ENCODE measurements around the gene LIPC.

GRCh38 chr15:58509556-58509955 is 77.8 kb downstream of the LIPC start:
- TF ChIP-seq REST (tag by site-specific recombination; IDR thresholded peaks at IDR 0.05) (no peak), ZBTB1 (tag by site-specific recombination; IDR thresholded peaks at IDR 0.05) (no peak), CTCF (tag by site-specific recombination; IDR thresholded peaks at IDR 0.05) (no peak), FEZF1 (tag by site-specific recombination; IDR thresholded peaks at IDR 0.05) (no peak), ZNF324 (tag by site-specific recombination; IDR thresholded peaks at IDR 0.05) (no peak), ZSCAN5A (tag by site-specific recombination; IDR thresholded peaks at IDR 0.05) (no peak), ZNF335 (tag by site-specific recombination; conservative IDR thresholded peaks at IDR 0.05) (no peak), ZBTB17 (tag by site-specific recombination; IDR thresholded peaks at IDR 0.05) (no peak), TCF7L2 (IDR thresholded peaks at IDR 0.05; ENCODE audit: borderline replicate concordance, low read depth, low read length) (no peak), ZNF560 (tag by site-specific recombination; IDR thresholded peaks at IDR 0.05; ENCODE audit: borderline replicate concordance) (no peak), ZNF19 (tag by site-specific recombination; IDR thresholded peaks at IDR 0.05; ENCODE audit: low read depth) (no peak), ZNF449 (tag by site-specific recombination; IDR thresholded peaks at IDR 0.05) (no peak), TSHZ1 (tag by site-specific recombination; IDR thresholded peaks at IDR 0.05; ENCODE audit: borderline replicate concordance) (no peak), ZBTB7A (tag by site-specific recombination; IDR thresholded peaks at IDR 0.05; ENCODE audit: low read depth) (no peak)

All from HEK293 (cell line).